ENCODE measurements around the gene ROBO2. TPM values are rescaled to one million over a fixed set of nuclear protein-coding genes. Genes with fewer than 3 reads are reported as not detected.

Gene ROBO2
- total RNA-seq, 2 donors from 2014 or later, result 2.5 to 2.9 TPM

DNA sequence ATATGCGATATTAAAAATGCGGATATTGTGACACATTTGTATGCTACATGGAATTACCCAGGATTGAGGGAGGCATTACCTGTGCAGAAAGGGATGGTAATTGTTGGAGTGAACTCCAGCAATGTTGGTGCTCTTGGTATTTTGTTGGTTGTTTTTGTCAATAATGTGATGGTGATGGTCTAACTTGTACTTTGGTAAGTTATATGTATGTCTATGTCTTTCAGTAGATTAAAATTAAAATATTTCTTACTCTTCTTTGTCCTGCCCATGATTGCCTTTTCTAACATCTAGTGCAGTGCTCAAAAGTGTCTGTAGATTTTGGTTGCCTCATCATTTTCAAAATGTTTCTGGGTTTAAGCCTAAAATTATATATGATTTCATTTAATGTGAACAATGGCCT, 192.7 kb downstream of the ROBO2 start:
- Mint-ChIP-seq H3K27ac (no peak overlapping the region), H3K4me1 (peaks cover 18% of the 10 kb centered on the region), H3K27me3 (ENCODE audit: insufficient read depth) (no peaks in the 10 kb centered on the region), H3K4me3 (no peak overlapping the region), H3K36me3 (ENCODE audit: low read depth) (no peaks in the 10 kb centered on the region), H3K9me3 (no peaks in the 10 kb centered on the region)
- H3K4me1 ChIP-seq (ENCODE audit: control insufficient read depth, insufficient read depth, low read length), result no peaks in the 10 kb centered on the region
- no peak overlapping the region for H3K27ac ChIP-seq (ENCODE audit: low read depth, low read length)
- no peaks in the 10 kb centered on the region for H3K27me3 ChIP-seq (ENCODE audit: control insufficient read depth, insufficient read depth, low read length, poor library complexity, severe bottlenecking)
- H3K4me3 ChIP-seq (ENCODE audit: low read length), result no peak overlapping the region
- no peaks in the 10 kb centered on the region for H3K36me3 ChIP-seq (ENCODE audit: control insufficient read depth, insufficient read depth, low read length)
- TF ChIP-seq CTCF (conservative IDR thresholded peaks at IDR 0.05), result no peak
- H3K9me3 ChIP-seq (ENCODE audit: control insufficient read depth, low read length), result no peaks in the 10 kb centered on the region
- WGBS, 2 experiments (ENCODE audit: insufficient coverage in 1 of 2, insufficient read length in 1 of 2), result 95 to 100% methylated on average over 2 of the region's 2 CpGs
- no peak overlapping the region for H3K9ac ChIP-seq (ENCODE audit: extremely low read depth, low read length, poor library complexity, severe bottlenecking)
- DNase-seq, result no peak

DNA sequence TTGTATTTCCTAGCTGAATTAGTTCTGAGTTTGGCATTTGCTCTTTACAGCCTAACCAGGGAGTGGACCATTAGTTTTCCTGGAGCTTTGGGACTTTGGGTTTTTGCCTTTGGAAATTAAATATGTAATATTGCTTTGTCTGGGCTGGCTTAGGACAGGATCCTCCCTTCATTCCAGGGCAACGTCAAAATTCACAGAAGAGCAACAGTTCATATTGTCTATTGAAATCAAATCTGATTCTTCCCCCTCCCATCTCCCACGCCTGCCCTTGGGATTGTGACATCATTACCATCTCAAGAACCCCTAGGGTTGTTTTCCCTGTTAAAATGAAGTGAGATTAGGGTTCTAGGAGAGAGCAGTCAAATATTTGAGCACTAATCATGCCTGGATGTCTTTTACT, 194.1 kb downstream of the ROBO2 start:
- H3K9ac ChIP-seq (ENCODE audit: extremely low read depth, low read length, poor library complexity, severe bottlenecking), result no peak overlapping the region
- no peak for DNase-seq
- Mint-ChIP-seq H3K27ac (no peak overlapping the region), H3K36me3 (ENCODE audit: low read depth) (no peaks in the 10 kb centered on the region), H3K9me3 (peaks cover 3% of the 10 kb centered on the region), H3K27me3 (ENCODE audit: insufficient read depth) (no peaks in the 10 kb centered on the region), H3K4me3 (no peak overlapping the region), H3K4me1 (peaks cover 18% of the 10 kb centered on the region)
- no peaks in the 10 kb centered on the region for H3K4me1 ChIP-seq (ENCODE audit: control insufficient read depth, insufficient read depth, low read length)
- TF ChIP-seq CTCF (conservative IDR thresholded peaks at IDR 0.05), result no peak
- 86 to 91% methylated on average over 1 to 2 of the region's 2 CpGs for WGBS, 2 experiments (ENCODE audit: insufficient coverage in 1 of 2, insufficient read length in 1 of 2)
- no peaks in the 10 kb centered on the region for H3K36me3 ChIP-seq (ENCODE audit: control insufficient read depth, insufficient read depth, low read length)
- no peaks in the 10 kb centered on the region for H3K27me3 ChIP-seq (ENCODE audit: control insufficient read depth, insufficient read depth, low read length, poor library complexity, severe bottlenecking)
- no peaks in the 10 kb centered on the region for H3K9me3 ChIP-seq (ENCODE audit: control insufficient read depth, low read length)
- H3K27ac ChIP-seq (ENCODE audit: low read depth, low read length), result no peak overlapping the region
- H3K4me3 ChIP-seq (ENCODE audit: low read length), result no peak overlapping the region

- H3K9me3 Mint-ChIP-seq, result peaks cover 20% of the 10 kb centered on the region
- DNase-seq, result no peak
- no peaks in the 10 kb centered on the region for H3K36me3 ChIP-seq (ENCODE audit: control insufficient read depth, insufficient read depth, low read length)
- no peaks in the 10 kb centered on the region for H3K27me3 Mint-ChIP-seq (ENCODE audit: insufficient read depth)
- H3K4me1 ChIP-seq (ENCODE audit: control insufficient read depth, insufficient read depth, low read length), result no peaks in the 10 kb centered on the region
- H3K9ac ChIP-seq (ENCODE audit: extremely low read depth, low read length, poor library complexity, severe bottlenecking), result no peak overlapping the region
- TF ChIP-seq CTCF (conservative IDR thresholded peaks at IDR 0.05), result no peak
- H3K9me3 ChIP-seq (ENCODE audit: control insufficient read depth, low read length), result peaks cover 7% of the 10 kb centered on the region
- H3K27ac Mint-ChIP-seq, result peak overlapping the region; percentile 23
- H3K4me3 ChIP-seq (ENCODE audit: low read length), result peak overlapping the region; percentile 37
- H3K27me3 ChIP-seq (ENCODE audit: control insufficient read depth, insufficient read depth, low read length, poor library complexity, severe bottlenecking), result no peaks in the 10 kb centered on the region
- peaks cover 3% of the 10 kb centered on the region for H3K36me3 Mint-ChIP-seq (ENCODE audit: low read depth)
- H3K4me1 Mint-ChIP-seq, result peaks cover 18% of the 10 kb centered on the region
- H3K27ac ChIP-seq (ENCODE audit: low read depth, low read length), result no peak overlapping the region
- WGBS, 2 experiments (ENCODE audit: insufficient coverage in 1 of 2, insufficient read length in 1 of 2), result 60 to 76% methylated on average over 4 to 7 of the region's 7 CpGs
- H3K4me3 Mint-ChIP-seq, result no peak overlapping the region
These were observed 196.2 kb downstream of the ROBO2 start for GRCh38 chr3:77236118-77236517.
